CD4-positive, alpha-beta T cell treated with Interleukin-6 for 4 hours (primary cell): ENCODE measurements around the gene S1PR2.

Experiments
- DNase-seq: peaks from one replicate; pipeline ENCODE4 v3.0.0-alpha.2; 2020; ENCODE audit warnings: mixed read lengths

S1PR2 gene

GRCh38 chr19:10230861-10231611 lies at the start of gene S1PR2:
S1PR2 (minus strand) TSS chr19:10231331; CDS start chr19:10224905, 6,426 bp downstream.
- peak; percentile 72 for DNase-seq

GRCh38 chr19:10279737-10280442 lies 48.8 kb upstream of the S1PR2 start:
- no peak for DNase-seq

GRCh38 chr19:10278935-10279334 lies 47.8 kb upstream of the S1PR2 start:
- DNase-seq: no peak

- no peak for DNase-seq
These were observed 46.9 kb upstream of the S1PR2 start for GRCh38 chr19:10277795-10278589.

- no peak for DNase-seq
These were observed 43.5 kb upstream of the S1PR2 start for GRCh38 chr19:10274589-10274988.

- peak; percentile 26 for DNase-seq
These were observed 40.5 kb upstream of the S1PR2 start for GRCh38 chr19:10271543-10272086.

- peak; percentile 78 for DNase-seq
These were observed 39.7 kb upstream of the S1PR2 start, which contains the start of gene ICAM1 for GRCh38 chr19:10270616-10271394. ICAM1 (plus strand) TSS chr19:10271120; CDS start chr19:10271160, 40 bp downstream.

- DNase-seq: peak; percentile 68
These were observed 39.1 kb upstream of the S1PR2 start for GRCh38 chr19:10270180-10270615.

- peak; percentile 89 for DNase-seq
These were observed 38.4 kb upstream of the S1PR2 start for GRCh38 chr19:10269333-10270179.

GRCh38 chr19:10268071-10268470 lies 36.9 kb upstream of the S1PR2 start:
- no peak for DNase-seq

- no peak for DNase-seq
These were observed 35.6 kb upstream of the S1PR2 start for GRCh38 chr19:10266706-10267105.

- no peak for DNase-seq
These were observed 31.6 kb upstream of the S1PR2 start for GRCh38 chr19:10262771-10263170.

- peak; percentile 21 for DNase-seq
These were observed 29.0 kb upstream of the S1PR2 start for GRCh38 chr19:10260141-10260584.

- DNase-seq: peak; percentile 88
These were observed 28.2 kb upstream of the S1PR2 start for GRCh38 chr19:10259162-10259905.

GRCh38 chr19:10258080-10258710 lies 27.1 kb upstream of the S1PR2 start:
- DNase-seq: no peak

GRCh38 chr19:10256970-10257615 lies 26.0 kb upstream of the S1PR2 start:
- DNase-seq: no peak

GRCh38 chr19:10256551-10256950 lies 25.4 kb upstream of the S1PR2 start:
- DNase-seq: no peak

GRCh38 chr19:10255358-10255757 lies 24.2 kb upstream of the S1PR2 start:
- DNase-seq: no peak

GRCh38 chr19:10254244-10254643 lies 23.1 kb upstream of the S1PR2 start:
- no peak for DNase-seq
